Measurements from ENCODE around the gene MGAT4A.

DNA sequence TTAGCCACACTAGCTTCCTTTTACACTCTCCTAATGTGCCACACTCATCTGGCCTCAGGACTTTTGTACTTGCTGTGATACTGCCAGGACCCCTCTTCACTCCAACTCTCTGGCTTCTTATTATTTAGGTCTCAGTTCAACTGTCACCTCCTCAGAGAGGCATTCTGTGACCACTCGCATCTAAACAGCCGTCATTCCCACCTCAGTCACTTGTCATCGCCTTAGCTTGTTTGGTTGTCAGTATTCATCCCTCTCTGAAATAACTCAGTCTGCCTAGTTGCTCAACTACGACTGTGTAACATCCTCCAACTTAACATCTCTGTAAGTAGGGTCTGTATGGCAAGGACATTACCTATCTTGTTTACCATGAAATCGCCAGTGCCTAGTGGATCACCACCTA, 27.2 kb downstream of the MGAT4A start:
- TF ChIP-seq, protein P1, sequence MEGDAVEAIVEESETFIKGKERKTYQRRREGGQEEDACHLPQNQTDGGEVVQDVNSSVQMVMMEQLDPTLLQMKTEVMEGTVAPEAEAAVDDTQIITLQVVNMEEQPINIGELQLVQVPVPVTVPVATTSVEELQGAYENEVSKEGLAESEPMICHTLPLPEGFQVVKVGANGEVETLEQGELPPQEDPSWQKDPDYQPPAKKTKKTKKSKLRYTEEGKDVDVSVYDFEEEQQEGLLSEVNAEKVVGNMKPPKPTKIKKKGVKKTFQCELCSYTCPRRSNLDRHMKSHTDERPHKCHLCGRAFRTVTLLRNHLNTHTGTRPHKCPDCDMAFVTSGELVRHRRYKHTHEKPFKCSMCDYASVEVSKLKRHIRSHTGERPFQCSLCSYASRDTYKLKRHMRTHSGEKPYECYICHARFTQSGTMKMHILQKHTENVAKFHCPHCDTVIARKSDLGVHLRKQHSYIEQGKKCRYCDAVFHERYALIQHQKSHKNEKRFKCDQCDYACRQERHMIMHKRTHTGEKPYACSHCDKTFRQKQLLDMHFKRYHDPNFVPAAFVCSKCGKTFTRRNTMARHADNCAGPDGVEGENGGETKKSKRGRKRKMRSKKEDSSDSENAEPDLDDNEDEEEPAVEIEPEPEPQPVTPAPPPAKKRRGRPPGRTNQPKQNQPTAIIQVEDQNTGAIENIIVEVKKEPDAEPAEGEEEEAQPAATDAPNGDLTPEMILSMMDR (IDR thresholded peaks at IDR 0.05) = no peak
- no peak for TF ChIP-seq POLR2A (IDR thresholded peaks at IDR 0.05)
- no peak for TF ChIP-seq EP300 (IDR thresholded peaks at IDR 0.05)
